Measurements from ENCODE around the gene EFNA4. TPM values are rescaled to one million over a fixed set of nuclear protein-coding genes. Genes with fewer than 3 reads are reported as not detected.

Gene EFNA4
- total and polyA plus RNA-seq, 2 donors (not counting 1 experiment from before 2014, with no cell fraction given), result 8.4 to 10.6 TPM

DNA sequence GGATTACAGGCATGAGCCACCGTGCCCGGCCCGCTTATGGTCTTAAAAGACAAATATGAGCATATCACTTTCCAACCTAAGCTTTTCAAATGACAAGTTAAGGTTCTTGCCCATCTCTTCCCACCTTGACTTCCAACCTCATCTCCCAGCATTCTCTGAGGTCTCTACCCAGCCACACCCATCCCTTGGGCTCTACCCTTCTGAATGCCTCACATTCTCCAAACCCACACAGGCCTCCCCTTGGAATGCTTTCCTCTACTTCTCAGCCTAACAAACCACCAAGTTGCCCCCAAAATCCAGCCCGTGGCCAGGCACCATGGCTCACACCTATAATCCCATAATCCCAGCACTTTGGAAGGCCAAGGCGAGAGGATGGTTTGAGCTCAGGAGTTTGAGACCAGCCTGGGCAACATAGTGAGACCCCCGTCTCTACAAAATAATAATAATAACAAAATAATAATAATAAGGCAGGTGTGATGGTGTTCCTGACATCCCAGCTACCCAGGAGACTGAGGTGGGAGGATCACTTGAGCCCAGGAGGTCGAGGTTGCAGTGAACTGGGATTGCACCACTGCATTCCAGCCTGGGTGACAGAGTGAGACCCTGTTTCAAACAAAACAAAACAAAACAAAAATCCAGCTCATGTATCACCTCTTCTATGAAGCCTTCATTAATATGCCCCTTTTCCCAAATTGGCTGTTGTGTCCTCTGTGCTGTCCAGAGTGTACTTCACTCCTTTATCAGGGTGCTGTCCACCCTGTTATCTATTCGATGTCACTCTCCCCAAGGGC, 41.2 kb upstream of the EFNA4 start:
- H3K27ac ChIP-seq (ENCODE audit: low read length in 2 of 2), result no peak overlapping the region
- Mint-ChIP-seq H3K27ac (peak overlapping the region; percentile 53), H3K4me3 (no peak overlapping the region), H3K27me3 (no peaks in the 10 kb centered on the region), H3K9me3 (ENCODE audit: insufficient read depth) (no peaks in the 10 kb centered on the region), H3K4me1 (peaks cover 25% of the 10 kb centered on the region)
- H3K79me2 ChIP-seq (ENCODE audit: control insufficient read depth, insufficient read depth, low read length), result peaks cover 3% of the 10 kb centered on the region
- H4K20me1 ChIP-seq (ENCODE audit: control insufficient read depth, insufficient read depth, low read length, poor library complexity, severe bottlenecking), result peaks cover 5% of the 10 kb centered on the region
- intact Hi-C loops (cut with micrococcal nuclease), result no loop called here
- peaks cover 0 to 2% (median 0%) of the 10 kb centered on the region in 3 donors for H3K9me3 ChIP-seq (ENCODE audit: control extremely low read depth in 1 of 3, control insufficient read depth in 2 of 3, insufficient read depth in 1 of 3, low read length in 2 of 3)
- ChIA-PET CTCF (interaction anchor here (0.5 to 17.4 kb wide), 5 partner anchors 22 to 122 kb away, joined by 3 to 295 read pairs (median 3); partner anchors contain the start of genes LENEP and ZBTB7B), POLR2A (no interaction called here)
- TF ChIP-seq, protein P1, sequence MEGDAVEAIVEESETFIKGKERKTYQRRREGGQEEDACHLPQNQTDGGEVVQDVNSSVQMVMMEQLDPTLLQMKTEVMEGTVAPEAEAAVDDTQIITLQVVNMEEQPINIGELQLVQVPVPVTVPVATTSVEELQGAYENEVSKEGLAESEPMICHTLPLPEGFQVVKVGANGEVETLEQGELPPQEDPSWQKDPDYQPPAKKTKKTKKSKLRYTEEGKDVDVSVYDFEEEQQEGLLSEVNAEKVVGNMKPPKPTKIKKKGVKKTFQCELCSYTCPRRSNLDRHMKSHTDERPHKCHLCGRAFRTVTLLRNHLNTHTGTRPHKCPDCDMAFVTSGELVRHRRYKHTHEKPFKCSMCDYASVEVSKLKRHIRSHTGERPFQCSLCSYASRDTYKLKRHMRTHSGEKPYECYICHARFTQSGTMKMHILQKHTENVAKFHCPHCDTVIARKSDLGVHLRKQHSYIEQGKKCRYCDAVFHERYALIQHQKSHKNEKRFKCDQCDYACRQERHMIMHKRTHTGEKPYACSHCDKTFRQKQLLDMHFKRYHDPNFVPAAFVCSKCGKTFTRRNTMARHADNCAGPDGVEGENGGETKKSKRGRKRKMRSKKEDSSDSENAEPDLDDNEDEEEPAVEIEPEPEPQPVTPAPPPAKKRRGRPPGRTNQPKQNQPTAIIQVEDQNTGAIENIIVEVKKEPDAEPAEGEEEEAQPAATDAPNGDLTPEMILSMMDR (IDR thresholded peaks at IDR 0.05), result no peak
- no peak for TF ChIP-seq EZH2 (IDR thresholded peaks at IDR 0.05; ENCODE audit: borderline replicate concordance, insufficient read depth, low read depth, low read length, poor library complexity, severe bottlenecking)
- no peaks in the 10 kb centered on the region for H3K36me3 ChIP-seq (replicated peaks in 1 of 2; ENCODE audit: control extremely low read depth in 1 of 2, control insufficient read depth in 1 of 2, extremely low read depth in 1 of 2, insufficient read depth in 2 of 2, low read length in 1 of 2)
- H3K4me1 ChIP-seq (ENCODE audit: control insufficient read depth in 2 of 2, insufficient read depth in 2 of 2, low read length in 2 of 2), result peaks cover 11 to 17% of the 10 kb centered on the region in 2 donors
- no peak overlapping the region for H2AFZ ChIP-seq (ENCODE audit: insufficient read depth, low read depth, low read length, poor library complexity, severe bottlenecking)
- DNase-seq (no peak), ATAC-seq (ENCODE audit: low read depth) (no peak)
- WGBS (ENCODE audit: insufficient coverage), result 96% methylated on average over 5 of the region's 8 CpGs
- H3K4me2 ChIP-seq (replicated peaks; ENCODE audit: low read depth, low read length, poor library complexity, severe bottlenecking), result no peak overlapping the region
- no peaks in the 10 kb centered on the region for H3K27me3 ChIP-seq (replicated peaks in 1 of 4; ENCODE audit: control extremely low read depth in 1 of 4, control insufficient read depth in 3 of 4, insufficient read depth in 4 of 4, low read length in 3 of 4)
- H3K4me3 ChIP-seq (ENCODE audit: control extremely low read depth in 1 of 5, extremely low read depth in 1 of 5, insufficient read depth in 1 of 5, low read depth in 2 of 5, low read length in 4 of 5), result no peak overlapping the region
- H3K9ac ChIP-seq (ENCODE audit: low read length), result no peak overlapping the region

DNA sequence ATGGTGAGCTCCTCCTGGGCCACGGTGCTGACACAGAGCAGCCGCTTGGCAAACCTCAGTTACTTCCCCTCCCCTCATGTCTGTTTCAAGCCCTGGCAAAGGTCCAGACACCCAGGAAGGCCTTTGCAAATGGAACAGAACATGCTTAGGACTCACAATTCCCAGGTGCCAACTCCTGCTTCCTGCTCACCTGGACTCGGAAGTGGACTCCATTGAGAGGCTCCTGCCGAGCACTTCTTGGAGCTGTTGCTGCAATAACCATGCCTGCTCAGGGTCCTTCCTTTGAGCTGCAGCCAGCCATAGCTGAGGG, 40.7 kb upstream of the EFNA4 start:
- no peak overlapping the region for H2AFZ ChIP-seq (ENCODE audit: insufficient read depth, low read depth, low read length, poor library complexity, severe bottlenecking)
- Mint-ChIP-seq H3K9me3 (ENCODE audit: insufficient read depth) (no peaks in the 10 kb centered on the region), H3K27me3 (no peaks in the 10 kb centered on the region), H3K4me1 (peaks cover 20% of the 10 kb centered on the region), H3K4me3 (no peak overlapping the region), H3K27ac (no peak overlapping the region)
- no peak overlapping the region for H3K4me3 ChIP-seq (ENCODE audit: control extremely low read depth in 1 of 5, extremely low read depth in 1 of 5, insufficient read depth in 1 of 5, low read depth in 2 of 5, low read length in 4 of 5)
- H3K9me3 ChIP-seq (ENCODE audit: control extremely low read depth in 1 of 3, control insufficient read depth in 2 of 3, insufficient read depth in 1 of 3, low read length in 2 of 3), result peaks cover 0 to 2% (median 0%) of the 10 kb centered on the region in 3 donors
- peaks cover 4% of the 10 kb centered on the region for H4K20me1 ChIP-seq (ENCODE audit: control insufficient read depth, insufficient read depth, low read length, poor library complexity, severe bottlenecking)
- no peak overlapping the region for H3K9ac ChIP-seq (ENCODE audit: low read length)
- intact Hi-C loops (cut with micrococcal nuclease), result no loop called here
- no peak for ATAC-seq (ENCODE audit: low read depth)
- H3K4me1 ChIP-seq (ENCODE audit: control insufficient read depth in 2 of 2, insufficient read depth in 2 of 2, low read length in 2 of 2), result peaks cover 8 to 13% of the 10 kb centered on the region in 2 donors
- 60% methylated on average over 4 of the region's 4 CpGs for WGBS (ENCODE audit: insufficient coverage)
- H3K79me2 ChIP-seq (ENCODE audit: control insufficient read depth, insufficient read depth, low read length), result peaks cover 3% of the 10 kb centered on the region
- H3K36me3 ChIP-seq (replicated peaks in 1 of 2; ENCODE audit: control extremely low read depth in 1 of 2, control insufficient read depth in 1 of 2, extremely low read depth in 1 of 2, insufficient read depth in 2 of 2, low read length in 1 of 2), result no peaks in the 10 kb centered on the region
- POLR2A ChIA-PET, result no interaction called here
- no peaks in the 10 kb centered on the region for H3K27me3 ChIP-seq (replicated peaks in 1 of 4; ENCODE audit: control extremely low read depth in 1 of 4, control insufficient read depth in 3 of 4, insufficient read depth in 4 of 4, low read length in 3 of 4)
- no peak overlapping the region for H3K27ac ChIP-seq (ENCODE audit: low read length in 2 of 2)
- TF ChIP-seq, protein P1 (IDR thresholded peaks at IDR 0.05), result no peak
- TF ChIP-seq EZH2 (IDR thresholded peaks at IDR 0.05; ENCODE audit: borderline replicate concordance, insufficient read depth, low read depth, low read length, poor library complexity, severe bottlenecking), result no peak
- no peak overlapping the region for H3K4me2 ChIP-seq (replicated peaks; ENCODE audit: low read depth, low read length, poor library complexity, severe bottlenecking)
- CTCF ChIA-PET, result interaction anchor here (0.5 to 17.4 kb wide), 4 partner anchors 23 to 123 kb away, joined by 3 to 295 read pairs (median 4); partner anchors contain the start of genes LENEP and ZBTB7B
- DNase-seq, result no peak
